HTERT RPE-1 (cell line): Measurements from ENCODE around the gene TBL3.

ENCODE experiments used
- in situ Hi-C: fragments of 300-500 bp; cut with MboI; formaldehyde crosslinking; loops from 4 replicates; pipeline ENCODE4 v1.14.3; 2020; ENCODE audit warnings: low sequenced_read_pairs

Gene TBL3

DNA sequence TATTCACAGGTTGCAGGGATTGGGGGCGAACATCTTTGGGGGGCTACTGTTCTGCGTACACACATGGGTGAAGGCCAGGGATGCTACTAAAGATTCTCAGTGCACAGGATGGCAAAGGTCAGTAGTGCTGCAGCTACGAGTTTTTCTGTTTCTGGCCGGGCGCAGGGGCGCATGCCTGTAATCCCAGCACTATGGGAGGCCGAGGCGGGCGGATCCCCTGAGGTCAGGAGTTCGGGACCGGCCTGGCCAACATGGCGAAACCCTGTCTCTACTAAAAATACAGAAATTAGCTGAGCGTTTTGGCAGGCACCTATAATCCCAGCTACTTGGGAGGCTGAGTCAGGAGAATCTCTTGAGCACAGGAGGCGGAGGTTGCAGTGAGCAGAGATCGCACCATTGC is 41.7 kb downstream of the TBL3 start:
- in situ Hi-C loops: no loop called here

- in situ Hi-C loops: no loop called here
These were observed 43.5 kb downstream of the TBL3 start for GRCh38 chr16:2015117-2015946.

- in situ Hi-C loops: no loop called here
These were observed 44.0 kb downstream of the TBL3 start for GRCh38 chr16:2015947-2016208.

DNA sequence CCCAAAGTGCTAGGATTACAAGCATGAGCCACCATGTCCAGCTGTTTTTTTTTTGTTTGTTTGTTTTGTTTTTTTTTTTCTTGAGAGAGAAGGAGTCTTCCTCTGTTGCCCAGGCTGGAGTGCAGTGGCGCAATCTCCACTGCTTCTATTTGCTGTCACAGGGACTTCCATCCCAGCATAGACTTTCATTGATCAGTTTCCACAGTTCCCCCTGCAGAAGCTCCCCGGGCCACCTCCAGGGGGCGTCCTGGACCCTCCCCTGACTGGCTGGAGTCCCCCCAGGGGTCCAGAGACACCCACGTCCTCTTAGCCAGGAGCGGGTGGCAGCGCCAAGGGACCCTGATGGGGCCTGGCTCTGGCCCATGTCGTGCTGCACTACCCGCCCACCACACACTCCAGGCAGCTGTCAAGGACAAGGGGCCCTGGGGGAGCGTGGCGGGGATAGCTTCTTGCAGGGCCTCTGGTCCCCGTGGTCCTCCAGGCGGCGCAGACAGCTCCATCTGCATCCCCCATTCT is 44.6 kb downstream of the TBL3 start:
- in situ Hi-C loops: no loop called here

DNA sequence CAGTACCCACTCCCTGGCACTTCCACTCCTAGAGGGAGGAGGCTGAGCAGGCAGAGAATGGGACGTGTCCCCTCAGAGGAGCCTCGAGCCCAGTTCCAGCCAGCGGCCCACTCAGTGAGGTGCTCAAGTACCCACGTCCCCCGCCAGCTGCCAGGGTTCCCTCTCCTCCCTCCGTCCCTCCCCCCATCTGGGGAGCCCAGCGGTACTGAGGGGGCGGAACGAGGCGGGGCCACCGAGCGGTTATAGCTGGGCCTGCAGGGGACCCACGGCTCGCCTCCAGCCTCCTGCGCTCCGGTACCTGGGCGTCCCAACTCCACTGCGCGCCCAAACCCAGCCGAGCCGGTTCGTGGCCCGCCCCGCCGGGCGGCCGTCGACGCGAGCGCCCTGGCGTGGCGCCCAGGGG is 47.7 kb downstream of the TBL3 start, which contains the start of gene NPW:
NPW (plus strand) TSS at position 268 of the 403 bp plus-strand sequence.
- in situ Hi-C loops: no loop called here

DNA sequence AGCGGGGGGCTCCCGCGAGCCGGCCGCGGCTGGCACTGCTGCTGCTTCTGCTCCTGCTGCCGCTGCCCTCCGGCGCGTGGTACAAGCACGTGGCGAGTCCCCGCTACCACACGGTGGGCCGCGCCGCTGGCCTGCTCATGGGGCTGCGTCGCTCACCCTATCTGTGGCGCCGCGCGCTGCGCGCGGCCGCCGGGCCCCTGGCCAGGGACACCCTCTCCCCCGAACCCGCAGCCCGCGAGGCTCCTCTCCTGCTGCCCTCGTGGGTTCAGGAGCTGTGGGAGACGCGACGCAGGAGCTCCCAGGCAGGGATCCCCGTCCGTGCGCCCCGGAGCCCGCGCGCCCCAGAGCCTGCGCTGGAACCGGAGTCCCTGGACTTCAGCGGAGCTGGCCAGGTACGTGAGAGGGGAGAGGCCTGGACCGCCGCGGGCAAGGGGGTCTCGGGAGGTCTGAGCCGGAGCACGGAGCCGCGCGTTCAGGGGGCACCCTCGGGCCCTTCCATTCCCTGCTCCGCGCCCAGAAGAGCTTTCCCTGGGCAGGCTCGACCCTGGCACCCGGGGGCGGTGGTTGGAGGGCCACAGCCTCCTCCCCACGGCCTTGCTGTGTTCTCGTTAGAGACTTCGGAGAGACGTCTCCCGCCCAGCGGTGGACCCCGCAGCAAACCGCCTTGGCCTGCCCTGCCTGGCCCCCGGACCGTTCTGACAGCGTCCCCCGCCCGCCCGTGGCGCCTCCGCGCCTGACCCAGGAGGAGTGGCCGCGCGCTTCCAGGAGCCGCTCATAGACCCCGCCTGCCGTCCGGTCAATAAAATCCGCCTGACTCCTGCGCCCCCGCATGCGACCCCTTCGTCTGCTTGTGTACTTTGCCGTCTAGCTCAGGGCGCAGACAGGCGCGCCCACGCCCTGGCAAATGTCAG is 48.3 kb downstream of the TBL3 start:
- in situ Hi-C loops: no loop called here

- in situ Hi-C loops: no loop called here
These were observed 50.9 kb downstream of the TBL3 start for GRCh38 chr16:2022723-2023091.

GRCh38 chr16:2023092-2024031 is 51.5 kb downstream of the TBL3 start:
- in situ Hi-C loops: no loop called here

DNA sequence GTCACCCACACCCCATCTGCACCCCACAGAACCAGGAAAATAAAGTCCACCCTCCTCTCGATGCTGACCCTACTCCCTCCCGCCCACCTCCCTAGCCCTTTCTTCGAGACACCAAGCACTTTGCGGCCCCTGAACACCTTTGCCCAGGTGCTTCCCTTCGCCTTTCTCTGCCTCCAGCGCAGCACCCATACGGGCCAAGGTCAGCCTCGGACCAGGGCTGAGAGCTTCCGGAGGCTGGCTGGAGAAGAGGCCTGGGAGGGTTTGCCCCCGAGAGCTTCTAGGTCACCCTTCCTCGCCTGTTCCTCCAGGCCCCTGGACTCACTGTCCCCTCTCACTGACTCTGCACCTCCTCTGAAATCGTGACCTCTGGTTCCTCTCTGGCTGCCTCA is 52.2 kb downstream of the TBL3 start:
- in situ Hi-C loops: no loop called here

- in situ Hi-C loops: no loop called here
These were observed 53.4 kb downstream of the TBL3 start for GRCh38 chr16:2025251-2025650.

DNA sequence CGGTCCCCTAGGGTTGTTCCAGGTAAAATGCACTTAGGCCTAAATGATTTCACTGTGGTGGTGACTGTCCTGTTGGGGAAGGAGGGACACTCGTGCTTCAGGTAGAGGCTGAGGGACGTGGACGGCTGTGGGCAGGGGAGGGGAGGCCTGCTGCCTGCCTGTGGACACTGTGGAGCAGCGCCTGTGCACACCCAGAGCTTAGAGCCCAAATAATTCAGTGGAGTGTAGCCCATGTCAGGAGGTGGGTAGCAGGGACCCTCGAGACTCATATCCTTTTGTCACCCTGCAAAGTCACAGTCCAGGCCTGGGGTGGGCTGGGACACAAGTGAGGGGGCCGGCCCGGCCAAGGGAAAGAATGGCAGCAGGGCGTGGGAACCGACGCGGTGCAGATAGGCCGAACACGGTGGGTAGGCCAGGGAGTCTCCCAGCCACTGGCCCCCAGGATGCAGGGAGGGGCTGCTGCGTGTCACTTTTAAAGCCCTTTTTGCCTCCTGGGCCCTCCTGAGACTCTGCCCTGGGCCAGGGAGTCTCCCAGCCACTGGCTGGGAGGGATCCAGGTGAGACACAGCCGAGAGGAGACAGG is 54.1 kb downstream of the TBL3 start:
- in situ Hi-C loops: no loop called here

DNA sequence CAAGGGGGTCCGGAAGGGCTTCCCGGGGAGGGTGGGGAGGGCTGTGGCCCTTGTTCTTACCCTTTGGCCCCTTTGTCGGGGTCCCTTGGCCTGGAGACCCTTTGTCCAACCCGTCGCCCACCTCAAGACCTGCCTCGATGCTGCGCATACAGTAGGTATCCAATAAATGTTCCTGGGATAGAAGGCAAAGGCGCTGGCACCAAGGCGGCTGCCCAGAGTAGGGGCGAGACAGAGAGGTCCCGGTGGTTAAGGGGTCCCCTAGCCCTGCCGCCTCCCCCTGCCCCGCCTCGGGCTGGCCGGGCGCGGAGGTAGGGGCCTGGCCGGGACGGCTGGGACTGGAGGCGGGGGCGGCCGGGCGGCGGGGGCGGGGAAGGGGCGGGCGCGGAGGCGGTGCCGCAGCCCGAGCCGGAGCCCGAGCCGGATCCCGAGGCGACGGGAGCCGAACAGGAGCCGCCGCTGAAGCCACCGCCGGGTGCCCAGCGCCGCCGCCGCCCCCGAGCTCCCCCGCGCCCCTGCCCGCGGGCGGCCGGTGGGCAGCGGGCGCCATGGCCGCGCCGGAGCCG is 54.7 kb downstream of the TBL3 start, which contains the start of gene NHERF2:
NHERF2 (plus strand) TSS at position 442 of the 563 bp plus-strand sequence; CDS start at position 546, 104 bp downstream.
- in situ Hi-C loops: no loop called here

GRCh38 chr16:2027024-2028010 is 55.5 kb downstream of the TBL3 start:
- in situ Hi-C loops: no loop called here

DNA sequence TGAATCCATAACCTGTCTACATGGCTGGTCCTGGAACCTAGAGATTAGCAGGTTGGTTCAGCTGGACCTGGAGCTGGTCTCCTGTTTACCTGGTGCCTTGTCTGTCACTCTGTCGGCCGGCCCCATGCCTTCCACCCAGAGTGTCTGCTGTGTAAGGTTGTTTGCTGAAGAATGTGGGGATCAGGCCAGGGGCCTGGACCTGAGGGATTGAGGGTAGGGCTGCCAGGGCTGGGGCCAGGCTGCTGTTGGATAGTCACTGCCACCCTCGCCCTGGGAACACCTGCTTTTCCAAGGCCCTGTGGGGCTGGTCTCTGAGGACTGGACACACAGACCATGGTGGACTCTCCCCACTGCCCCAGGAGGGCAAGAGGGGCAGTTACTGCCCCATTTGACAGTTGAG is 56.3 kb downstream of the TBL3 start:
- in situ Hi-C loops: no loop called here

- in situ Hi-C loops: no loop called here
These were observed 56.9 kb downstream of the TBL3 start for GRCh38 chr16:2028620-2029220.

GRCh38 chr16:2029350-2029749 is 57.5 kb downstream of the TBL3 start:
- in situ Hi-C loops: no loop called here

GRCh38 chr16:2030036-2030435 is 58.2 kb downstream of the TBL3 start:
- in situ Hi-C loops: no loop called here

DNA sequence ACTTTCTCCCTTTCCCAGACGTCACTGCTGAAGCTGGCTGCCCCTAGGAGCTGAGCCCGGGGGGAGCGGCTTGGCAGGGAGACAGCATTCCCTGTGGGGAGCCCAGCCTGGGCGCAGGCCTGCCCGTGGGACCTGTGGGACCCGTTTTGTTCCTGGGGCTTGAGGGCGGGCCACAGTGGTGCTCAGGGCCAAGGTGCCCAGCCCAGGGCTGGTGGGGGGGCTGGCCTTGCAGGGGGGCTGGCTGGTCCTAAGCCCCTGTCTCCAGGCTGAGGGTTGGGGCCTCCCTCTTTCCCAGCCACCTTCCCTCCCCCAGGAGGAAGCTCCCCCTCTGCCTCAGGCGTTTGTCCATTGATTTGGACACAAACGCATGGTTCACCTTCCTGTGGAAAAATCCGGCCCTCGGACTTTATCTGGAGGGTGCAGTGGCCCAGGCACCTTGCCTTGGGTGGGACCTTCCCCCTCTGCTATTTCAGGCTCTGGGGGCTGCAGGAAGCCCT is 59.3 kb downstream of the TBL3 start:
- in situ Hi-C loops: no loop called here
